GM23338 (cell line): ENCODE results near the gene CHRNB4. TPM values are rescaled to one million over a fixed set of nuclear protein-coding genes. Genes with fewer than 3 reads are reported as not detected.

Experiments used
- ATAC-seq: fragments of 200-7000 bp; cut with Tn5 transposase; 3 replicates; pipeline ENCODE4 v1.9.1; 2020
- DNase-seq: peaks from one replicate; pipeline ENCODE4 v3.0.0-alpha.2; 2015; ENCODE audit warnings: low spot score
- H2AFZ ChIP-seq: fragments of 200-600 bp; sonication (generic); 2 replicates; pipeline ENCODE4 v1.8.0; 2016; ENCODE audit warnings: antibody characterized with exemption, mild to moderate bottlenecking, moderate library complexity
- H3F3A ChIP-seq: fragments of 200-600 bp; sonication (generic); replicated peaks from 2 replicates; pipeline ENCODE4 v1.8.0; 2017; ENCODE audit warnings: antibody characterized with exemption, mixed run types, low read depth
- H3K27ac ChIP-seq: fragments of 200-600 bp; sonication (generic); 2 replicates; pipeline ENCODE4 v1.6.1; 2016; ENCODE audit warnings: low read depth
- H3K27me3 ChIP-seq: fragments of 200-600 bp; sonication (generic); 2 replicates; pipeline ENCODE4 v1.8.0; 2016; ENCODE audit warnings: mild to moderate bottlenecking, mixed run types, moderate library complexity; ENCODE audit not compliant: insufficient read depth
- H3K36me3 ChIP-seq: fragments of 200-600 bp; sonication (generic); 2 replicates; pipeline ENCODE4 v1.8.0; 2016; ENCODE audit warnings: mild to moderate bottlenecking; ENCODE audit not compliant: insufficient read depth
- H3K4me1 ChIP-seq: fragments of 200-600 bp; sonication (generic); 2 replicates; pipeline ENCODE4 v1.8.0; 2016; ENCODE audit warnings: mild to moderate bottlenecking, moderate library complexity; ENCODE audit not compliant: insufficient read depth
- H3K4me2 ChIP-seq: fragments of 200-600 bp; sonication (generic); 2 replicates; pipeline ENCODE4 v1.7.1; 2017; ENCODE audit warnings: mixed run types
- H3K4me3 ChIP-seq: fragments of 200-600 bp; sonication (generic); 2 replicates; pipeline ENCODE4 v1.6.1; 2016; ENCODE audit warnings: mixed run types
- H3K79me2 ChIP-seq: fragments of 200-600 bp; sonication (generic); replicated peaks from 2 replicates; pipeline ENCODE4 v1.8.0; 2017; ENCODE audit warnings: mild to moderate bottlenecking; ENCODE audit not compliant: insufficient read depth
- H3K9me2 ChIP-seq: fragments of 200-600 bp; sonication (generic); 2 replicates; pipeline ENCODE4 v1.8.0; 2017; ENCODE audit not compliant: insufficient read depth
- H4K20me1 ChIP-seq: fragments of 200-600 bp; sonication (generic); replicated peaks from 2 replicates; pipeline ENCODE4 v1.8.0; 2017; ENCODE audit warnings: mild to moderate bottlenecking; ENCODE audit not compliant: insufficient read depth
- H3K27ac Mint-ChIP-seq: 2 replicates; pipeline ENCODE4 v1.8.0; 2020; ENCODE audit warnings: inconsistent platforms, mild to moderate bottlenecking, moderate library complexity, mixed read lengths
- H3K27me3 Mint-ChIP-seq: 3 replicates; pipeline ENCODE4 v1.8.0; 2022; ENCODE audit warnings: low read depth, mild to moderate bottlenecking, moderate library complexity, mixed read lengths, inconsistent platforms; ENCODE audit not compliant: insufficient read depth, poor library complexity
- H3K36me3 Mint-ChIP-seq: 3 replicates; pipeline ENCODE4 v1.8.0; 2021; ENCODE audit warnings: low read depth, mild to moderate bottlenecking, inconsistent platforms, moderate library complexity, mixed read lengths
- H3K4me1 Mint-ChIP-seq: 3 replicates; pipeline ENCODE4 v1.8.0; 2020; ENCODE audit warnings: mild to moderate bottlenecking, inconsistent platforms, mixed read lengths
- H3K4me3 Mint-ChIP-seq: 3 replicates; pipeline ENCODE4 v1.8.0; 2021; ENCODE audit warnings: moderate library complexity, mild to moderate bottlenecking, inconsistent platforms, mixed read lengths
- H3K9me3 Mint-ChIP-seq: 3 replicates; pipeline ENCODE4 v1.8.0; 2020; ENCODE audit warnings: moderate library complexity, mild to moderate bottlenecking, inconsistent platforms, mixed read lengths
- CREB1 ChIP-seq: fragments of 250-450 bp; sonication (Bioruptor Pico); IDR thresholded peaks from 2 replicates; pipeline ENCODE4 v1.5.0; 2020; ENCODE audit warnings: low read depth, mild to moderate bottlenecking, moderate library complexity
- CTCF ChIP-seq, 2 experiments: fragments of 200-600 bp in 1 of 2; sonication (generic) in 1 of 2; conservative IDR thresholded peaks; 2 replicates each; pipeline versions ENCODE4 v1.5.1 to v1.6.1; 2016 to 2017; ENCODE audit warnings: antibody characterized with exemption in 2 of 2, low read depth in 2 of 2, mild to moderate bottlenecking in 2 of 2, moderate library complexity in 1 of 2
- EZH2 ChIP-seq: fragments of 200-600 bp; sonication (generic); IDR thresholded peaks from one replicate; pipeline ENCODE4 v1.8.0; 2017; ENCODE audit warnings: antibody characterized with exemption, mild to moderate bottlenecking, low read depth; ENCODE audit not compliant: unreplicated experiment
- JUNB ChIP-seq: IDR thresholded peaks from one replicate; pipeline ENCODE4 v1.6.1; 2016; ENCODE audit warnings: antibody characterized with exemption; ENCODE audit not compliant: unreplicated experiment
- NANOG ChIP-seq: IDR thresholded peaks from 2 replicates; pipeline ENCODE4 v1.6.1; 2016; ENCODE audit warnings: antibody characterized with exemption, borderline replicate concordance
- REST ChIP-seq: IDR thresholded peaks from one replicate; pipeline ENCODE4 v1.6.1; 2018; ENCODE audit warnings: antibody characterized with exemption; ENCODE audit not compliant: unreplicated experiment
- STAT1 ChIP-seq: IDR thresholded peaks from one replicate; pipeline ENCODE4 v1.6.1; 2016; ENCODE audit warnings: antibody characterized with exemption; ENCODE audit not compliant: unreplicated experiment
- ZNF331 ChIP-seq: fragments of 250-450 bp; sonication (Bioruptor Pico); IDR thresholded peaks from 2 replicates; pipeline ENCODE4 v1.5.0; 2020; ENCODE audit warnings: low read depth, mild to moderate bottlenecking, moderate library complexity
- ZNF462 ChIP-seq: fragments of 250-450 bp; sonication (Bioruptor Pico); IDR thresholded peaks from 2 replicates; pipeline ENCODE4 v1.5.0; 2020; ENCODE audit warnings: mild to moderate bottlenecking, moderate library complexity
- polyA plus RNA-seq: library from polyadenylated mRNA; unstranded; fragments of >200 nt; fragmentation: Nextera tagmentation; extraction: Ambion mirVana; gene quantifications from 2 replicates; pipeline ENCODE4 v1.2.1, GENCODE V29; 2016
- total RNA-seq: library from RNA; depleted of rRNA; stranded (reverse); fragments of >200 nt; shearing (Covaris generic); gene quantifications from 2 replicates; pipeline ENCODE4 v1.2.3, GENCODE V29; 2014

Gene CHRNB4
- total and polyA plus RNA-seq, 2 experiments from 2014 or later, result 1.4 to 1.6 TPM

GRCh38 chr15:78605680-78606079 lies 35.3 kb downstream of the CHRNB4 start (continued):
- no peak for TF ChIP-seq REST

GRCh38 chr15:78605201-78605600 lies 35.8 kb downstream of the CHRNB4 start:
- Histone ChIP-seq H2AFZ (no peak overlapping the region), H3K27ac (no peak overlapping the region), H3K4me2 (no peak overlapping the region), H3K4me1 (no peaks in the 10 kb centered on the region), H4K20me1 (no peaks in the 10 kb centered on the region), H3K79me2 (no peaks in the 10 kb centered on the region), H3K9me2 (no peaks in the 10 kb centered on the region), H3K4me3 (no peak overlapping the region), H3K36me3 (no peaks in the 10 kb centered on the region), H3K27me3 (no peaks in the 10 kb centered on the region), H3F3A (no peaks in the 10 kb centered on the region)
- Mint-ChIP-seq H3K27me3 (peaks cover 12% of the 10 kb centered on the region), H3K27ac (no peak overlapping the region), H3K4me3 (no peak overlapping the region), H3K4me1 (no peaks in the 10 kb centered on the region), H3K36me3 (peaks cover 72% of the 10 kb centered on the region), H3K9me3 (peaks cover 68% of the 10 kb centered on the region)
- ATAC-seq (no peak), DNase-seq (no peak)
- TF ChIP-seq STAT1 (no peak), CTCF (conservative IDR thresholded peaks at IDR 0.05; ENCODE audit: low read depth in 2 of 2) (no peak), ZNF462 (CRISPR knock-in tag) (no peak), CREB1 (CRISPR knock-in tag) (no peak), NANOG (no peak), REST (no peak), EZH2 (no peak), ZNF331 (CRISPR knock-in tag) (no peak), JUNB (no peak)
